ENCODE measurements around the gene GFM2. TPM values are rescaled to one million over a fixed set of nuclear protein-coding genes. Genes with fewer than 3 reads are reported as not detected.

The GFM2 gene
- total and polyA plus RNA-seq, 2 of the 8 experiments (the other 6 are each of a cell fraction or from before 2014, with no cell fraction given) = 17.8 to 30.6 TPM

DNA sequence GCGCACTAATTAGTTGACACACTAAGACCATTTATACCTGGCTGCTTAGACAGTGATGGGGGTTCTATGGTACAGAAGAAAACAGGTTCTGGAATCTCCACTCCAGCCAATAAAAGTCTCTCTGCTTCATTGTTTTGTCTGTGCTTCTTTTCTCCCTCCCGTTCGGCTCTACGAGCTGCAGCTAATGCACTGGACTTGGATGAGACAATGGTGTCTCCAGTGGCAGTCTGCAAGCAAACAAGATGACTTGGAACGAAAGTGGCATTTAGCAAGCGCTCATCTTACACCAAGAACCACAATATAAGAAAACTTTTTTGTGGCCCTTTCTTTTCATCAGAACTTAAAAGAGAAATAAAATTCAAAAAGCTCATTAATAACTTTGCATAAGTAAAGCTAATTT, 30.2 kb downstream of the GFM2 start:
- Histone ChIP-seq H3K36me3 (ENCODE audit: control insufficient read depth in 2 of 4, insufficient read depth in 4 of 4, low read length in 3 of 4) (peaks cover 2 to 34% (median 16%) of the 10 kb centered on the region in 4 experiments; a peak in 5 of 8 replicates), H3K79me2 (ENCODE audit: control insufficient read depth in 1 of 2, insufficient read depth in 2 of 2, low read length in 2 of 2) (no peaks in the 10 kb centered on the region), H3K27ac (ENCODE audit: low read depth, low read length) (no peak overlapping the region), H3K23ac (ENCODE audit: insufficient read length) (no peak overlapping the region), H3K14ac (ENCODE audit: insufficient read length) (no peak overlapping the region), H4K8ac (ENCODE audit: extremely low read depth, insufficient read depth, low read length) (no peak overlapping the region), H2BK20ac (ENCODE audit: low read length) (no peak overlapping the region), H3K56ac (replicated peaks; ENCODE audit: insufficient read length, low read depth, low read length) (no peak overlapping the region), H3K9ac (replicated peaks in 1 of 4; ENCODE audit: extremely low read depth in 1 of 4, low read depth in 3 of 4, low read length in 3 of 4) (no peak overlapping the region), H4K20me1 (replicated peaks in 1 of 2; ENCODE audit: control insufficient read depth in 1 of 2, insufficient read depth in 2 of 2, low read length in 2 of 2) (no peaks in the 10 kb centered on the region), H2BK15ac (ENCODE audit: low read length) (no peak overlapping the region), H3K4me1 (replicated peaks in 1 of 4; ENCODE audit: control insufficient read depth in 3 of 4, insufficient read depth in 4 of 4, low read length in 3 of 4) (no peaks in the 10 kb centered on the region), H3K4me2 (ENCODE audit: insufficient read depth in 1 of 2, low read depth in 2 of 2, low read length in 2 of 2) (no peak overlapping the region), H4K91ac (replicated peaks; ENCODE audit: insufficient read length, low read length) (no peak overlapping the region), H2AFZ (ENCODE audit: low read length) (no peak overlapping the region), H2BK120ac (replicated peaks; ENCODE audit: low read depth, low read length) (no peak overlapping the region), H2BK12ac (ENCODE audit: low read depth, low read length) (no peak overlapping the region), H3K79me1 (ENCODE audit: low read depth, low read length) (no peaks in the 10 kb centered on the region), H3K9me3 (ENCODE audit: insufficient read depth in 2 of 2, low read depth in 1 of 2, low read length in 1 of 2) (no peaks in the 10 kb centered on the region), H2AK5ac (ENCODE audit: low read depth, low read length) (no peak overlapping the region), H3K18ac (ENCODE audit: extremely low read depth, low read length) (no peak overlapping the region), H3K4ac (replicated peaks; ENCODE audit: insufficient read length, low read depth, low read length) (no peak overlapping the region), H3K27me3 (replicated peaks in 1 of 4; ENCODE audit: control insufficient read depth in 3 of 4, extremely low read depth in 1 of 4, insufficient read depth in 3 of 4, low read length in 3 of 4) (peaks cover 0 to 1% (median 0%) of the 10 kb centered on the region in 4 experiments; a peak in 1 of 7 replicates), H4K5ac (ENCODE audit: insufficient read length, low read depth, low read length) (no peak overlapping the region), H3K23me2 (ENCODE audit: low read depth, low read length) (no peaks in the 10 kb centered on the region; the same call in 1 of the 2 replicates), H3K4me3 (ENCODE audit: extremely low read depth in 1 of 4, insufficient read depth in 2 of 4, low read depth in 3 of 4, low read length in 4 of 4) (no peak overlapping the region), H2BK5ac (ENCODE audit: low read depth, low read length) (no peak overlapping the region)
- ChIA-PET POLR2A (ENCODE audit: partially characterized antibody) (no interaction called here), CTCF (ENCODE audit: partially characterized antibody) (no interaction called here)
- DNase-seq (ENCODE audit: low read depth in 1 of 2, low spot score in 2 of 2) (no peak), FAIRE-seq (no peak)
- WGBS, 2 experiments (ENCODE audit: extremely low coverage in 1 of 2, insufficient coverage in 1 of 2, insufficient read length in 1 of 2, insufficient replicate concordance in 2 of 2, low coverage in 1 of 2, low lambda C conversion rate in 2 of 2, missing lambda C conversion rate in 1 of 2) = 96% methylated on average over 6 of the region's 6 CpGs; no CpG with 5 or more reads in 1 of the 2 experiments
- no peak for TF ChIP-seq SIRT6 (IDR thresholded peaks at IDR 0.05; ENCODE audit: low read length)
- TF ChIP-seq SP2 (IDR thresholded peaks at IDR 0.05; ENCODE audit: low read length) = no peak
- TF ChIP-seq POU5F1 (IDR thresholded peaks at IDR 0.05; ENCODE audit: low read depth, low read length) = no peak
- TF ChIP-seq NANOG (IDR thresholded peaks at IDR 0.05; ENCODE audit: insufficient read depth, low read depth, low read length, poor library complexity, severe bottlenecking) = no peak
- TF ChIP-seq KDM5A (IDR thresholded peaks at IDR 0.05; ENCODE audit: low read length) = no peak
- TF ChIP-seq JUN (IDR thresholded peaks at IDR 0.05; ENCODE audit: low read depth, low read length) = no peak
- TF ChIP-seq ASH2L (IDR thresholded peaks at IDR 0.05; ENCODE audit: low read length) = no peak
- TF ChIP-seq TBP (IDR thresholded peaks at IDR 0.05; ENCODE audit: low read depth, low read length) = no peak
- TF ChIP-seq PHF8 (conservative IDR thresholded peaks at IDR 0.05; ENCODE audit: low read depth, low read length) = no peak
- TF ChIP-seq BCL11A (IDR thresholded peaks at IDR 0.05; ENCODE audit: low read depth in 2 of 2, low read length in 2 of 2) = no peak
- TF ChIP-seq ZNF274 (IDR thresholded peaks at IDR 0.05; ENCODE audit: borderline replicate concordance, extremely low read depth, low read length) = no peak
- TF ChIP-seq EZH2 (IDR thresholded peaks at IDR 0.05; ENCODE audit: low read depth, low read length, severe bottlenecking) = no peak
- no peak for TF ChIP-seq TAF1 (IDR thresholded peaks at IDR 0.05; ENCODE audit: low read depth, low read length)
